ENCODE data around the gene CNOT2.
"Not testable (repeated sequence)": the region's sequence is repeated elsewhere in the genome, so short reads cannot be mapped to it uniquely, and the experiment has no call there.

Gene CNOT2

DNA sequence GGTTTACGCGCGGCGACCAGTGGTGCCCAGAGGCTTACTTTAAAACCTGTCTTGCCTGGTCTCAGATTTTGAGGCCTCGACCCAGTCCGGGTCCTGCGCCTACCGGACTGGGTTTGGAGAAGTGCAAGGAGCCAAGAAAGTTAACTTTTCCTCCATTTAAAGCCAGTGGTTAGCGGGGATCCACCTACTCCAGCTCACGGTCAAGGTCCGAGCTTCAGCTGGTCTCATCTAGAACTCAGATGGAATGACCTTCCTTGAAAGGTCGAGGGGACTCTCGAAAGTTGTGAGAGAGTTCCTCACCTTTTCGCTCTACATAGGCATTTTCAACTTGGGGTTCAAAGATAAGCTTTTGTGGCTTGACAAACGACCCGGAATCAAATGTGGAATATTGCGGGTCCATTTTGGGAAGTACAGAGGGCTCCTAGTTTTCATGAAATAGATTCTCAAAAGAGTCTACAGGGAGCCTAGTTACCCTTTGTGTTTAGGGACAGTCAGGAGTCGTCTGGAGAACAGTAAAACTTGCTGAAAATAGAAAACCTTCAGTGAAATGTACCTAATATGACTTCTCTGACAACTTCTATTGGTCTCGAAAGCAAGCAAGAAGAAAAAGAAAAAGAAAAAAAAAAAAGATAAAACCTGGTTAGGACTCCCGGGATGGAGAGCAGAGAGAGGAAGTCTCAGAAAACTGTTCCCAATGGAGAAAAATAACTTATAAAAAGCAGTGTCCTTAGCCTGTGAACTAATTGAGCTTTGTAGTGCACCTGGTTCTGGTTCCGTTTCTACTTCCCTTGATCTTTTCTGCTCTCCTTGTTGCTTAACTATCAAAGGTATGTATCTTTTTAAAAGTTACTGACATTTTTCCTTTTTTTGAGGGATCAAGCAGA, 124.3 kb downstream of the CNOT2 start:
- DNase-seq = no peak

DNA sequence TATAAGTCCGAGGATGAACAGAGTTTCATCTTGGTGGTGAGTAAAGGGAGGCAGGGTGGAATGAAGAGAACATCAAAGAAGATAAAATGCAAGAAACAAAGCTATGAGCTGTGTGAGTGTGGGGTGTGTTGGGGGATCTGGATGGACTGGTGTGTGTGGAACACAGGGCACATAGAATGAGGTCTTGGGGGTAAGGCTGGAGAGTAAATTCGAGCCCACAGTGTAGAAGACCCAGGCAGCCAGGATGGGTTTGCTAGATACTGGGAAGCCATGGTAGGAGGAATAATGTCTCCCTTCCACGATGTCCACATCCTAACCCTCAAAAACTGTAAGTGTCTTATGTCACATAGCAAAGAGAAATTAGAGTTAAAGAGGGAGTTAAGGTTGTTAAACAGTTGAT, 129.6 kb downstream of the CNOT2 start:
- no peak for DNase-seq

DNA sequence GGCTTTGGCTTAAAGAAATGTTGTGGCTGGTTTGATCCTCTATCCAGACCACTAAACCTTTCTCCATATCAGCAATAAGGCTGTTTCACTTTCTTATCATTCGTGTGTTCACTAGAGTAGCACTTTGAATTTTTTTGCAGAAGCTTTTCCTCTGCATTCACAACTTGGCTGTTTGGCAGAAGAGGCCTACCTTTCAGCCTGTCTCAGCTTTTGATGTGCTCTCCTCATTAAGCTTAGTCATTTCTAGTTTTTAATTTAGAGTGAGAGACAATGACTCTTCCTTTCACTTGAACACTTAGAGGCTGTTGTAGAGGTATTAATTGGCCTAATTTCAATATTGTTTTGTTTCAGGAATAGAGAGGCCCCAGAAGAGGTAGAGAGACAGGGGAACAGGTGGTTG, 136.6 kb downstream of the CNOT2 start:
- DNase-seq = no peak

DNA sequence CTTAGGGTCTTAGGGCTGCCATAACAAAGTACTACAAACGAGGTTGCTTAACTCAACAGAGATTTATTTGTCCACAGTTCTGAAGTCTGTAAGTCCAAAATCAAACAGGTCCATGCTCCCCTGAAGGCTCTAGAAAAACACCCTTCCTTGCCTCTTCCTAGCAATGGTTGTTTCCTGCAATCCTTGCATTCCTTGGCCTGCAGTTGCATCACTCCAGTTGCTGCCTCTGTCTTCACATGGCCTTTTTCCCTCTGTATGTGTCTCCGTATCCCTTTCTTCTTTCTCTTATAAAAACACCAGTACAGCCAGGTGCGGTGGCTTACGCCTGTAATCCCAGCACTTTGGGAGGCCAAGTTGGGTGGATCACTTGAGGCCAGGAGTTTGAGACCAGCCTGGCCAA, 140.3 kb downstream of the CNOT2 start:
- no peak for DNase-seq

DNA sequence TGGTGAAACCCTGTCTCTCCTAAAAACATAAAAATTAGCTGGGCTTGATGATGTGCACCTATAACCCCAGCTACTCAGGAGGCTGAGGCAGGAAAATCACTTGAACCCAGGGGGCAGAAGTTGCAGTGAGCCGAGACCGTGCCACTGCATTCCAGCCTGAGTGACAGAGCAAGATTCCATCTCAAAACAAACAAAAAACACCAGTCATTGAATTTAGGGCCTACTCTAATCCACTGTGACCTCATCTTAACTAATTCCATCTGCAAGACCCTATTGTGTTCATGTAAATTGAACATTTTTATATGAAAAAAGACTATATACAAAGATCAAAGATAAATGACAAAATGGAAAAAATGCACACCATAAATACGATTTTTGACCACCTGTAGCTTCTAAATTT, 140.7 kb downstream of the CNOT2 start:
- no peak for DNase-seq

DNA sequence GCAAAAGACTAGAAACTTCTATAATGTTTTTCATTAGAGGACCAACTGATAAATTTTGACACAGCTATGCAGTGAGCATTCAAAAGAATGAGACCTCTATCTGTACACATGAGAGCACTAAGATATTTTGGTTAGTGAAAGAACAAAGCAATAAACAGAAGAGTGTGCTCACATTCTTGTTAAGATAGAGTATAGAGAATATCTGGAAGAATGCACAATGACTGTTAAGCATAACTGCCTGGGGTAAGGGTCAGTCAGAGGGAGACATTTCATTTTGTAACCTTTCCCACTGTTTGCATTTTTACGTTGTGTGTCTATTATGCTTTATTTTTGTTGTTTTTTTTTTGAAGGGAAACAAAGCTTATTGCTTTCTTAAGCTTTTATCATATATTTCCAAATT, 143.5 kb downstream of the CNOT2 start:
- DNase-seq = no peak

DNA sequence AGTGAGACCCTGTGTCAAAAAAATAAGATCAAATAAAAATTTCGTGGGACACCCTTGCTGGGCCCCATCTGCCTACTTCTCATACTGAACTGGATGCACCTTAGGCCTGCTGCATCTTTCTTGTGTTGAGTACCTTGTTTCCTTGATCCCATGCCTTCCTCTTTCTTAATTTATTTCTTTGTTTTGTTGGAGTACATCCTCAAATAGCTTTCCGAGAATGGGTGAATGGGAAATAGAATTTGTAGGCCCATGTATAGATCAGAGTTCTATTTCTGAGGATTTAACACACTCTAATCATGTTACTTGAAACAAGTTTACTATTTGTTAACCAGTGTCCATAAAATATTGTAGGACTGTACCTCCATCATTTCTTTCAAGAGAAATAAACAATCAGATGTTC, 146.4 kb downstream of the CNOT2 start:
- DNase-seq = no peak

DNA sequence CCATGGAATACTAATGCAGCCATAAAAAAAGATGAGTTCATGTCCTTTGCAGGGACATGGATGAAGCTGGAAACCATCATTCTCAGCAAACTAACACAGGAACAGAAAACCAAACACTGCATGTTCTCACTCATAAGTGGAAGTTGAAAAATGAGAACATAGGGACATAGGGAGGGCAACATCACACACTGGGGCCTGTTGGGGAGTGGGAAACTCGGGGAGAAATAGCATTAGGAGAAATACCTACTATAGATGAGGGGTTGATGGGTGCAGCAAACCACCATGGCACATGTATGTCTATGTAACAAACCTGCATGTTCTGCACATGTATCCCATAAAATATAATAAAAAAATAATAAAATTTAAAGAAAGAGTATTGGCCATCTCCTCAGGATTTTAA, 149.4 kb downstream of the CNOT2 start:
- DNase-seq = not testable (repeated sequence)

DNA sequence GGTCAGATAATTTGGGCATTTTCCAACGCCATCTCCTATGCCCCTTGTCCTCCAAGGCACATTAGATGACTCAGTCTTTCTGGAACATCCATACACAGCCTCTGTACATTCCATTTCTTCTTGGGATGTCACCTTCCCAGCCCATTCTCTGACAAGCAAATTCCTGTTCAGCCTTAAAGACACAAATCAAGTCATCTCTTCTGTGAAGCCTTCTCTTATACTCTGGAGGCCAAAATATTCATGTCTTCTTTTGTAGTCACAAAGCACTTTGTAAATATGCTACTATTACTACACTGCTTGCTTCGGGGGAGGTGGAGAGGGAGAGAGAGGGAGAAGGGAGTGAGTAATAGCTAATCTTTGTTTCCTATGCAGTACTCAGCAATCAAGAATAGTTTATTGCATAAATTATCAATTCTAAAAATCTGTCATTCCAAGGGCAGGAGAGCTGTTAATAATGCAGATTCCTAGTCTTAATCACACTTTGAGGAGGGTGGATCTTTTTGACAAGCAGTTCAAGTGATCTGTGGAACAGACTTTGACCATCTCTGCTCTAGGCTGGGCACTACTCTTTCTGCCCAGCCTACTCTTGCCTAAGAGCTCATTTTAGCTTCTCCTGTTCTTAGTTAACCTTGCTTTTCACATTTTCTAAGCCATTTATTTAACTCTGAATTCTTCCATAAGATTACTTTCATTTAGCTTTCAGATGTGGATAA, 150.7 kb downstream of the CNOT2 start:
- no peak for DNase-seq

DNA sequence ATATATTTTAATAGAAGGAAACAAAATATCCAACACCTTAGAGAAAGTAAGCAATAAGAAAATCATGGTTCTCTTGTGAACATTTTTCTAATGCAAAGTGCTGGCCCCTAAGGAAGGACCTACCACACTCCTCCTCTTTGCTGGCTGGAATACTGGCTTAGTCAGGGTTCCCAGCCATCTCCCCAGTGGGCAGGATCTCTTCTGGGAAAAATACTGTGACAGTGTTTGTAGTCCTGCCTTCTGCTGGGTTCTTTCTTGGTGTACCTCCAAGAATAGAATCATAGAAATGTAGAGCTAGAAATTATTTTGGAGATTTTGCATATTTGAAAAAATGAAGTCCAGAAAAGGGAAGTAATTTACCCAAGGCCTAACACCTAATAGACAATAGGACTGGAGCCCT, 154.8 kb downstream of the CNOT2 start:
- DNase-seq = no peak

DNA sequence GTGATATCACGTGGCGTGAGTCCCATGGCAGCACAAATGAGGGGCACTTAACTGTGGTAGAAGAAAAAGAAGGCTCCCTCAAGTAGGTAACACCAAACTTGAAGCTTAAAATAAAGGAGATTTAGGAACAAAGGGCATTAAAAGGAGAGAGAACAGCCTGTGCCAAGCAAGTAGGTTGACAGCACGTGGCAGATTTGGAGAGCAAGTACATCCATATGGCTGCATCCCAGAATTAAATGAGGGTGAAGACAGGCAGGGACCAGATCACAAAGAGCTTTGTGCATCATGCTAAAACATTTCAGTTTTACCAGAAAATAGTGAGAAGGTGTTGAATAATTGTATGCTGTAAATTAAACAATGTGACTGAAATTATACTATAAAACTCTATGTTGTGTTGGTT, 155.6 kb downstream of the CNOT2 start:
- no peak for DNase-seq

DNA sequence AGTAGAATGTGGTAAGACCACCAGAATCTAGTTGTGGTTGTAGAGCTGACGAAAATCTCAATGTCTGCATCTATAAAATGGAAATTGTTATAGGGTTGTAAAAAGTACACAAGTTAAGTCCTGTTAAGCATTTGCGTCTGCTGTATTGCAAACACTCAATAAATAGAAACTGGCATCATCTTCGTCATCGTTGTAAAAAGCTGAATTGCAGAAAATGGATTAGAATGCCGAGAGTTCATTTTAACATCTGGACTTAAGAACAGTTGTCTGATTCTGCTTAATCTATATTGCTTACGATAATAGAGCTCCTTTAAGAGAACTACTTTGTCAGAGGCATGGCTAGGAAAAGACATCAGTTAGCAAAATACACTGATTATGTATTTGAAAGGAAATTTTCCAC, 156.1 kb downstream of the CNOT2 start:
- DNase-seq = no peak

DNA sequence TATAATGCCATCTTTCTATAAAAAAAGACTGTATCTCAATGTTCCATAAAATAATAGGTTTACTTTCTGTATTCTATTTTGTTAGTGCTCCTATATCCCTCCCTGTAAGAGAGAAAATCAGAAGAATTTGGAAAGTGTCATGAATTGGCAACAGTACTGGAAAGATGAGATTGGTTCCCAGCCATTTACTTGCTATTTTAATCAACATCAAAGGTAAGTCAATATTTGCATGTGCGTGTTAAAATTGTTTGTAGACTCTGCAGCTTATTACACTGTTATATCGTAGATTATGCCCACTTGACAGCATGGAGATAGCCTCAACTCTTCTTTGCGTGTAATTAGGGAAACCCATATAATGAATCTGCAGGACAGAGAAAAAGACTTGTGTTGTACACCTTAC, 156.9 kb downstream of the CNOT2 start:
- DNase-seq = no peak

DNA sequence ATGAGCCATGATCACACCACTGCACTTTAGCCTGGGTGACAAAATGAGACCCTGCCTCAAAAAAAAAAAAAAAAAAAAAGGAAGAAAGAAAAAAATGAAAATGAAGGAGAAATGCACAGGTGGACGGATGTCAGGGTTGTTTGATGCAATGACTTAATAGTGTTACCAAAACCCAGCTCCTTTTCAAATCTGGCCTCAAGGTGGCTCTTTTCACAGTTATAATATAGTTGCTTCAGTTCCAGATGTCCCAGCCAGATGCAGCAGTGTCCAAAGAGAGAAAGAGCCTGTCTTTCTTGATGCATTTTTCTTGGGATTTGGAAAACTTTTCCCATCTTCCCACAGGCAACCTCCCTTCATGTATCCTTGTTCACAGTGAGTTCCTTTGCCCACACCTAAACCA, 159.4 kb downstream of the CNOT2 start:
- no peak for DNase-seq

DNA sequence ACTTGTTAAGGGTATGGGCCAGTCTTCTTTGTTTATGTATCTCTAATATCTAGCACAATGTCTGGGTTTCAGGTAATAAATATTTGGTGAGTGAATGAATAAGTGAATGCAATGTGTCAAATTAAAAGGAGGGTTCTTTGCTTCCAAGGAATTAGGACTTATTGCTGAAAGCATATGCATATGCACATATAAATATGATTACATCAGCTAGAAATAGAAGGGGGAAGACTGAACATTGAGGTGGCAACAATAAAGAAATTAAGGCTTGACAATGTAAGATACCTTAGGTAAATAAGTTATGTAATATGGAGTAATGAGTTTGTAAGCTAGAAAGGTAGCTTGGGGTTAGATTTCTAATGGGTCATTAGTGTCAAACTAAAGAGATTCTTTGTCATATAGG, 160.6 kb downstream of the CNOT2 start:
- DNase-seq = no peak

Measured in NCI-H1092 (cell line).